Measurements from ENCODE around the gene LAMB3.

LAMB3 gene

DNA sequence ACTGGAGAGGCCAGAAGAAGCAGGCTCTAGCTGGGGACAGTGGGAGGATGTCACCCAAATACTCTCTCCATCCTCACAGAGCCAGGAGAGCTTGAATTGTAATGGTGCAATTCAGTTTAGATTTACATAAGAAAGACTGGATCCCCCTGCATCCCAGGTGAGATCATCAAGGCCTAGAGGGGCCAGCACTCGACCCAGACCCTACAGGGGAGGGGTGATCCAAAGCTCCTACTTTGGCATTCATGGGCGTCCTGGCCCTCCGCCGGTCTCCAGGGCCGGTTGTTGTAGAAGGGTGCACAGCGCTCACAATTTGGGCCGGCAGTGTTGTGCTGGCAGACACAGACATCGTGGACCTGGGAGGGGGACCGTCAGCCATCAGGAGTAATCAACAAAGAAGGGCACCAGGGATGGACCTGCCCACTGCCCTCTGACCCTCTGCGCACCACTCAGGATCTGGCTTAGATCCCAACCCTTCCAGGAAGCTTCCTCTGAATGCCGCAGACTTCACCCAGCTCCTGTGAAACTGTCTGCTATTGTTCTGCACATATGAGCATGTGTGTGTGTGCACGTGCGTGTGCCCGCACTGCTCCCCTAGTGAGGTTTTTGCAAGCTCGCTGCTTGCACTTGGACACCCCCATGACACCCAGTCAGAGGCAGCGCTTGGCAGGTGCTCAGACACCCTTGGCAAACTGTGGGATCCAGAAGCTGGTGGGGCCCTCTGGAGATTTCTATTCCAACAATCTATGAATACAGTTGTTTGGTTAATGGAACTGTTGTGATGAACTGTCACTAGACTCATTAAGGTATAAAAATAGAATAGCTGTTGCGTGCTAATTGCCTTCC is 21.6 kb downstream of the LAMB3 start:
- DNase-seq (ENCODE audit: low read depth), result no peak

DNA sequence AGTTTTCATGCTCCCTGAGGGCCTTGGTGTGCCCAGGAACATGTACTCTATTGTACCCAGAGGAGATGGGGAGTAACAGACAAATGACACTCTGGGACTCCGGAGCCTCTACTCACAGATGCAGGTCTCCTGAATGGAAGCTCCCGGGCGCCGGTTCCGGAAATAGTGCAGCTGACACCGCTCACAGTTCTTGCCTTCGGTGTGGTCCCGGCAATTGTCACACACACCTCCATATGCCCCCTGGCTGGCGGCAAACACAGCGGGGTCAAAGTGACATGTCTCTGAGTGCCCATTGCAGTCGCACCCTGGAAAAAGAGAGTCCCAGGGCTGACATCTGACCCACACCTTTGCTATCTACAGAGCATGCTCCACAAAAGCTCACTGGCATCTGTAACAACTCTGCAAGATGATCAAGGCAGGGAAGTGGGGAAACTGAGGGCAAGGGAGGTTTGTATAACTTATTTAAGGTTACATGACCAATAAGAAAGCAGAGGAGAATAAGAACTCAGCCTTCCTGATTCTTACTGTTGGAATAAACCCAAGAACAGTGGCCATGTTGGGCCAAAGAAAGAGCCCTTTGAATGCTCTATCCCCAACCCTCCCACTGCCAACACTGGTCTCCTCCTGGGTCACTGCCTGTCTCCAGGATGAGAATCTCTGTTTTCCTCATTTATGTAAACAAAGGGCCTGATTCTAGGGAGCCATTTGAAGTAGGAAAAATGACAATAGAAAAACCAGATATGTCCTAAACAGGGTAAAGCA is 22.4 kb downstream of the LAMB3 start:
- DNase-seq (ENCODE audit: low read depth), result no peak

GRCh38 chr1:209628618-209629299 is 23.5 kb downstream of the LAMB3 start:
- DNase-seq (ENCODE audit: low read depth), result no peak

DNA sequence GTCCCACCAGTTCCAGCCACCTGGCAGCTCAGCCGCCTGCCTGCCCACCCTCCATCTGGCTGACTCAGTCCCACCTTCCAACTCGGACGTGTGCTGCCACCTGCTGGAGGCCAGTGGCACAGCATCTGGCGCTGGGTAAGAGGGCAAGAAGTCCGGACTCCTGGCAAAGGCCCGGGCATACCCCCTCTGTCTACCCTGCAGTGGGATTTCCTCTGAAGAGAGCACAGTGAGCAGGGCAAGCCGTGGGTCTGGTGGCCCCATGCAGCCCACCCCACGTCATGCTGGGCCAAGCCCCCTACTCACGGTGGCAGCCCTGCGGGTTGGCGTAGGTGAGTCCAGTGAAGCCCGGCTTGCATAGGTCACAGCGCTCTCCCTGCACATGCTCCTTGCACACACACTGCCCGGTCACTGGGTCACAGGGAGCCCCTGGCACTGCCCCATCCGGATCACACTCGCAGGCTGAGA is 24.5 kb downstream of the LAMB3 start:
- no peak for DNase-seq (ENCODE audit: low read depth)

DNA sequence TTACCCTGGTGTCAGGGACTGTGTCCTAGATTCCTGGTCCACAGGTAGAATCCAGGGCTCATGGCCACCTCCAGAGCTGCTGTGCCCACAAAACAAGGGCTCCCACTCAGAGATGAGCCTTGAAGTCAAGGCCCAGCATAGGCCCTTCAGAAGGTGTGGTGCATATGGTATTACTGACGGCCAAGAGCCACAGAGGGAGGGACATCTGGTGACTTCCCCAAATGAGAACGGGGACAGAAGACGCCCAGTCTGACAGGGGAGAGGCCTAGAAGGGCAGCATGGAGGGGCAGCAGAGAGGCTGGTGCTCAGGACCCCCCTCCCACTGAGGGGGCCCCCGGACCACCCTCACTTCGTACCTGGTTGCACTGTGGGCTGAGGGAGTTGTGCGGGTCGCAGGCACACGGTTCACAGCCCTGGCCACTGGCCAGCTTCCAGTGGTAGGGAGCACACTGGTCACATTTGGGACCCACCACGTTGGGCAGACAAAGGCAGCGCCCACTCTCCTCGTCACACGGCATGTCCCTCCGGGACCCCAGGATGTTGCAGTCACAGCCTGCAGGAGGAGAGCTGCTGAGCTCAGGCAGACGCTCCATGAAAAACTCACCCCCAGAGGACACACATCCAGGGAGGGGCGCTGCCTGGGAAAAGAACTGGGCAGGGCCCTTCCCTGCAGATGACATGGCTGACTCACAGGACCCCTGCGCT is 25.0 kb downstream of the LAMB3 start:
- no peak for DNase-seq (ENCODE audit: low read depth)

DNA sequence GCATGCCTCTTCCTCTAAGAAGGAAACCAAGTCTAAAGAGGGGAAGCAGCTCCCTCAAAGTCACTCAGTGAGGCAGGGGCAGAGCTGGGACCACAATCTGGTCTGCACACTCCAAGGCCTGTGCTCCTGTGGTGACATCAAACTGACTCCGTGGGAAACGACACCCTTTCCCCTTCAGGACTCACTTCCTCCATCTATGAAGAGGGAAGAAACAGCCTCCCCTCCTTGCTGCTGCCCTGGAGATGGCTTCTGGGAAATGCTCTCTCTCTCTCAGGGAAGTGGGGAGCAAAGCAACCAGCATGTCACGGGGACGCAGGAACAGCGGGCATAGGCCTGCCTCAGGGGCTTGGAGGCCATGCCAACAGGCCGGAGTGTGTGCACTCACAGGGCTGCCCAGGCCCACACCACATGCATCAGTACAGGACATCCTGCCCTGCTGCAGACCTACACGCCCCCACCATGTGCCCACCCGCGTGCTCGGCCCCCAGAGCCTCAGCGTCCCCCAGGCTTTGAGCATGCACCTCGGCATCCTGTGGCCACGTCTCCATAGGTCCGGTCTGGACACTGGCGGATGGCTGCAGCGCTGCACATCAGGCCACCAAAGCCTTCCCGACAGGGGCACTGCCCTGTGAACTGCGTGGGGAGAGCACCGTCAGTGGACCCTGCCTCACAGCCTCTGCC is 25.7 kb downstream of the LAMB3 start:
- no peak for DNase-seq (ENCODE audit: low read depth)

GRCh38 chr1:209625791-209626285 is 26.4 kb downstream of the LAMB3 start:
- no peak for DNase-seq (ENCODE audit: low read depth)

DNA sequence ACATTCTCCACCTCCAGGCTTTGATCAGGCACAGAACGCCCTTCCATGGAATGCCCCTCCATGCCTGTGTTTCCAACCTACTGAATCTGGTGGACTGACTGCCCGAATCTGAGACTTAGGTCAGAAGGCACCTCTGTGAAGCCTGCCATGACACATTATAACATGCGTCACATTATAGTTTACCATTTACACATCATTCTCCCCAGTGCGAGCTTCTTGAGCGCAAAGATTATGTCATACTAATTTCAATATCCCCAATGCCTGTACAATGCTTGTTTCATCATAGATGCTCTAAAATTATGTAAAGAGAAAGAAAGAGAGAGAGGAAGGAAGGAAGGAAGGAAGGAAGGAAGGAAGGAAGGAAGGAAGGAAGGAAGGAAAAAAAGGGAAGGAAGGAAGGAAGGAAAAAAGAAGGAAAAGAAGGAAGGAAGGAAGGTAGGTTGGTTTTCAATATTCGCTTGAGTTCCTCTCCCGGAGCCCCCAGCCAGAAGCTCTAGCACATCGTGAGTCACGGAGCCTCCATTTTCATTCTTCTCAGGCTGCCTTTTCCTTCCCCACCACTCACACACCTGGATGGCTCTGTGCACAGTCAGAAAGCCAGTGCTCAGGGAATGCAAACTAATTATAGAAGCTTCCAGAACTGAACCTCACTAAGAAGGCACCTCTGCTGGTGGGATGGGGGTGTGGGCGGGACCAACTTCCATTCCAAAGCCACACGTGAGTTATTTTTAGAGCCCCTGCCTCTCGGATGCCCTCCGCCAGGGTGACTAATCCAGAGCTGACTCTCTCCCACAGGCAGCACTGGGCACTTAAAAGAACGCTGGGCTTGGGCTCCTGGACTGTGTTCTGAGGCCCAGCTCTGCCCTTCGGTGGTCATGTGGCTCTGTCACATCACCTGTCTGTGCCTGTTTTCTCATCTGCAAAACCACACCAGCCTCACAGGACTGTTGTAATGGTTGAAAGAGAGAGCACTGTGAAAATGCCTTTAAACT is 27.4 kb downstream of the LAMB3 start:
- no peak for DNase-seq (ENCODE audit: low read depth)

DNA sequence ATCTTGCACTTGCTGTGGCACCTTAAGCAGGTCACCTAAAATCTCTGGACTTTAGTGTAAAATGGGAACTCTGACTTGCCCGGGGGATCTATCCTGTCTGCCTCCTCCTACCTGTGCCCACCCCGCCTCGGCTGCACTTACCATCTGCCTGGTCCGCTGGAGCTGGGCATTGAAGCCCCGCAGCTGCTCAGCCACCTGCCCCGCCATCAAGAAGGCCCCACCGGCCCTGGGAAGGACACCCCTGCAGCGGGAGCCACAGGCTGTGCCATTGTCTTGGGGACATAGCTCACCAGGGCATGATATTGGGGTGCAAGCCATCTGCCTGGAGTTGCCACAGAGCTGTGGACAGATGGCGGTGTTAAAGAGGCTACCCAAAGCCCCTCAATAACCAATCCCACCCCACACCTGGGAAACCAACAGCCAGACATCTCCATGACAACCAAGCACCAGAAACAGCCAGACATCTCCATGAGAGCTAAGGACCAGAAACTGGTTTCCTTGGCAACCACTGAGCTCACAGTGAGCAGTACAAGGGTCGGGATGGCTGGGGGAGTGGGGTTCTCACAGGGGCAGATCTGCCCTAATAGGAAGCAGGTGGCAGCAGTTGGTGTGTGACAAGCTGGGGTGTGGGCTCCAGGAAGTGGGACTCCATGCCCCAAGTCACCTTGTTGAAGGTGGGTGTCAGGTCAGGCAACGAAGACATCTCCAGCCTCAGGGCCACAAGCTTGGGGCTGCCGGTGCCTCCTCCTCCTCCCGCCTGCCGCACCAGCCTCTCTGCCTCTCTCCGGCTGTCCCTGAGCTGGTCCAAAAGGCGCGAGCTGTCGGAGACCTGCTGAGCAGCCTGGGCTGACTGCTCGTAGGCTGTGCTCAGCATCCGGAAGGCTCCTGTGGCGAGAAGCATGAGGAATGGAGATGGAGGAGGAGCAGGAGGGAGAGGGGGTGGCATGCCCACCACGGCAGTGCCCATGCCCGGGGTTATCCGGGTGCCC is 29.1 kb downstream of the LAMB3 start:
- DNase-seq (ENCODE audit: low read depth), result no peak

- DNase-seq (ENCODE audit: low read depth), result no peak
Measured at GRCh38 chr1:209621741-209622655, 30.2 kb downstream of the LAMB3 start.

GRCh38 chr1:209621286-209621685 is 30.9 kb downstream of the LAMB3 start:
- no peak for DNase-seq (ENCODE audit: low read depth)

DNA sequence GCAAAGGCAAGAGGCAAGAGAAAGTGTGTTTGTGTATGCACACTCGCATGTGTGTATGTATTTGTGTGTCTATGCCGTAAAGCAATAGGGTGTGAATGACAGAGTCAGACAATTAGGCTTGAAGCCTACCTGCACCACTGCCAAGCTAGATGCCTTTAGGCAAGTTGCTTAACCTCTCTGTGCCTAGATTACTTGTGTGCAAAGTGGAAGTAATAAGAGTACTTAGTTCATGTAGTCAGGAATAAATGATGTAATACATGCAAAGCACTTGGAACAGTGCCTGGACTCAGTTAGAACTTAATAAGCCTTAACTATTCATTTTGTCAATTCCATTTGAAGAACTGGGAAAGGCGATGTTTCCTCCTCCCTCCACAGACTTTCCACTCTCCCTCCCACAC is 31.7 kb downstream of the LAMB3 start:
- no peak for DNase-seq (ENCODE audit: low read depth)

DNA sequence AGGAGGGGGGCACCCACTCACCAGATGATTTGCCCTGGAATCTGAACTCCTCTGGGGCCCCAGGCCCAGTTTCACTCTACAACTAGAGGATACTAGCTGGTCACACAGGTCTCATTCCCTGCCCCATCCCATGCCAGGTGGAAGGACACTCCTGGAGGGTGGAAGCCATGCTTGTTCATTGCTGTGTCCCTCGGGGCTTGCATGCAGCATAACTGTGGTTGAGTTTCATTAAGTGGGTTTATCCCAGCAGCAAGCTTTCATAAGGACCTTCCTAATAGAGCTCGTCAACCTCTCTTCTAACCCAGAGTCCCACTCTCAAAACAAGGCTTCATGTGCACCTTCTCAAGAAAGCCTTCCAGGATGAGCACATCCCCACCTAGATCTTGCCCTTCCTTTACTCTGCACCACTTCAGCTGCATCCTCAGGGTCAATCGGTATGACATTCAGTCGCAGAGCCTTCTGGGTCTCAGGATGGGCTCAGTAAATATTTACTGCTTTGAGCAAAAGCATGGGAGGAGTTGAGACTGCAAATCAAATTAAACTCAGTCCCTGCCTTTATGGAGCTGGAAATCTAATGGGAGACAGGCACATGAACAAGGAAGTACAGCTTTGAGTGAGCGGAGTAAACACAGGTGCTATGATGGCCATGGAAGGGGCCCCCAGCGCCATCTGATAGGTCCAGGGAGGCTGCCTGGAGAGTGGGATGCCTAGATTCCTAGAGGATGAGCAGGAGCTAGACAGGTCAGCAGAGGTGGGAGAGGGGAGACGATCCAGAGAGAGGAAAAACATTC is 32.3 kb downstream of the LAMB3 start:
- no peak for DNase-seq (ENCODE audit: low read depth)

DNA sequence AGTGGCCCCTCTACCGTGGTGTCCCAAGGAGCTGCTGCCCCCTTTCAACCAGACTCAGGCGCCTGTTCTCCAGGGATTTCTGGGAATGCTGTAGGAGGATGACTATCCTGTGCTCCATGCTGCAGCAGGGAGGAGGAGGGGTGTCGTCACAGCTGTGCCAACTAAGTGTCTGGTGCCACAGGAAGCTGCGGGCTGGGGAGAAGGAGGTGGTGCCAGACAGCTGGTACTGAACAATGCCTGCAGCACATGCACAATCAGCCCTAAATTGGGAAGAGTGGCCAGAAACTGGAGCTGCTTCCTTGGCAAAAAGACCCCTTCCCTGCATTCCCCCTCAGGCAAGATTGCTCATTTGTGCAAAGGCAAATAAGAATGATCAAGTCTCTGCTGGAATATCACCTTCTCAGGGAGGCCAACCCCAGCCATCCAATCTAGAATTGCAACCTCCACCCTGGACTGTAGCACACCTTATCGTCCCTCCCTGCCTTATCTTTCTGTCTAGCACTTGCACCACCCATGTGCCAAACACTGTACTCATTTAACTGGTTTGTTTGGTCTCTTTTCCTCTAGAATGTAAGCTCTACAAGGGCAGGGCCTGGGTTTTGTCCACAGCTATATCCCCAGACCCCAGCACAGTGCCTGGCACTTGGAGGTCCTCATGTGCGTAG is 33.3 kb downstream of the LAMB3 start:
- no peak for DNase-seq (ENCODE audit: low read depth)

GRCh38 chr1:209618291-209618690 is 33.9 kb downstream of the LAMB3 start:
- no peak for DNase-seq (ENCODE audit: low read depth)

- DNase-seq (ENCODE audit: low read depth), result no peak
Measured at GRCh38 chr1:209617755-209618154, 34.5 kb downstream of the LAMB3 start.

All from non-pigmented ciliary epithelial cell (primary cell).